Measurements from ENCODE around the gene COX19. TPM values are rescaled to one million over a fixed set of nuclear protein-coding genes. Genes with fewer than 3 reads are reported as not detected.
A peak's percentile ranks its signal among the peaks of the same experiment; 100 is the strongest.

The COX19 gene
- polyA plus RNA-seq, 1 of the 3 experiments (the other 2 are of a cell fraction): 7.6 TPM

GRCh38 chr7:953547-954327 lies 21.6 kb downstream of the COX19 start:
- Histone ChIP-seq H3K27me3 (ENCODE audit: insufficient read depth) (peaks cover 11% of the 10 kb centered on the region; the same call in 1 of the 2 replicates), H3K4me2 (peak overlapping the region; percentile 82), H3K4me3 (ENCODE audit: low read depth in 2 of 2, low read length in 1 of 2) (peak overlapping the region; percentile 42 to 59), H3K36me3 (replicated peaks in 1 of 2; ENCODE audit: control insufficient read depth in 1 of 2, insufficient read depth in 2 of 2, low read length in 1 of 2) (no peaks in the 10 kb centered on the region), H3K79me2 (ENCODE audit: insufficient read depth) (no peaks in the 10 kb centered on the region), H3K4me1 (ENCODE audit: control insufficient read depth in 1 of 2, insufficient read depth in 2 of 2, low read depth in 1 of 2, low read length in 1 of 2) (peaks cover 0 to 4% of the 10 kb centered on the region in 2 experiments; a peak in 1 of 4 replicates), H2AFZ (ENCODE audit: low read depth) (peak overlapping the region; percentile 54; the same call in 1 of the 2 replicates), H3K27ac (ENCODE audit: low read depth in 2 of 2, low read length in 1 of 2) (no peak overlapping the region), H3K9me3 (no peaks in the 10 kb centered on the region), H3K9me2 (no peaks in the 10 kb centered on the region), H3F3A (replicated peaks; ENCODE audit: insufficient read depth) (no peaks in the 10 kb centered on the region), H3K9ac (no peak overlapping the region), H4K20me1 (ENCODE audit: insufficient read depth) (0 out of 2 replicates have a peak, but pooled peaks cover 7% of the 10 kb centered on the region)
- TF ChIP-seq SMC3 (IDR thresholded peaks at IDR 0.05; ENCODE audit: low read depth, low read length): no peak
- TF ChIP-seq, protein P1, sequence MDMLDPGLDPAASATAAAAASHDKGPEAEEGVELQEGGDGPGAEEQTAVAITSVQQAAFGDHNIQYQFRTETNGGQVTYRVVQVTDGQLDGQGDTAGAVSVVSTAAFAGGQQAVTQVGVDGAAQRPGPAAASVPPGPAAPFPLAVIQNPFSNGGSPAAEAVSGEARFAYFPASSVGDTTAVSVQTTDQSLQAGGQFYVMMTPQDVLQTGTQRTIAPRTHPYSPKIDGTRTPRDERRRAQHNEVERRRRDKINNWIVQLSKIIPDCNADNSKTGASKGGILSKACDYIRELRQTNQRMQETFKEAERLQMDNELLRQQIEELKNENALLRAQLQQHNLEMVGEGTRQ (IDR thresholded peaks at IDR 0.05; ENCODE audit: borderline replicate concordance, low read depth, low read length): no peak
- no peak for TF ChIP-seq GATA2 (CRISPR knock-in tag; IDR thresholded peaks at IDR 0.05)
- TF ChIP-seq RCOR1 (IDR thresholded peaks at IDR 0.05; ENCODE audit: low read length): no peak
- TF ChIP-seq TCF12 (IDR thresholded peaks at IDR 0.05): no peak
- no peak for TF ChIP-seq USF1 (IDR thresholded peaks at IDR 0.05; ENCODE audit: borderline replicate concordance, low read depth)
- ChIA-PET POLR2A (interaction anchor here (0.6 to 0.7 kb wide), 2 partner anchors 45 to 91 kb away, joined by 4 to 6 read pairs; partner anchors contain the start of gene GPR146), CTCF (interaction anchor here (0.5 to 11.7 kb wide), 16 partner anchors 9 to 632 kb away, joined by 3 to 99 read pairs (median 4); no protein-coding TSS in a partner anchor)
- WGBS (ENCODE audit: low lambda C conversion rate): 6% methylated on average over 22 of the region's 78 CpGs
- DNase-seq: peak; percentile 88

- WGBS (ENCODE audit: low lambda C conversion rate): 82% methylated on average over 18 of the region's 20 CpGs
- Histone ChIP-seq H3K27ac (ENCODE audit: low read depth in 2 of 2, low read length in 1 of 2) (no peak overlapping the region), H3K27me3 (ENCODE audit: insufficient read depth) (peaks cover 11% of the 10 kb centered on the region; the same call in 1 of the 2 replicates), H3K4me1 (ENCODE audit: control insufficient read depth in 1 of 2, insufficient read depth in 2 of 2, low read depth in 1 of 2, low read length in 1 of 2) (peaks cover 0 to 4% of the 10 kb centered on the region in 2 experiments; a peak in 1 of 4 replicates), H3K9me2 (no peaks in the 10 kb centered on the region), H3K4me2 (peak overlapping the region; percentile 82), H3K36me3 (replicated peaks in 1 of 2; ENCODE audit: control insufficient read depth in 1 of 2, insufficient read depth in 2 of 2, low read length in 1 of 2) (no peaks in the 10 kb centered on the region), H3F3A (replicated peaks; ENCODE audit: insufficient read depth) (no peaks in the 10 kb centered on the region), H3K79me2 (ENCODE audit: insufficient read depth) (no peaks in the 10 kb centered on the region), H4K20me1 (ENCODE audit: insufficient read depth) (0 out of 2 replicates have a peak, but pooled peaks cover 7% of the 10 kb centered on the region), H3K9me3 (no peaks in the 10 kb centered on the region), H2AFZ (ENCODE audit: low read depth) (no peak overlapping the region), H3K4me3 (ENCODE audit: low read depth in 2 of 2, low read length in 1 of 2) (0 out of 4 replicates have a peak overlapping the region, but pooled peaks of 1 of the 2 experiments have one; percentile 59), H3K9ac (no peak overlapping the region)
- POLR2A ChIA-PET: interaction anchor here (0.6 kb wide), 1 partner anchor 44 kb away, joined by 6 read pairs; no protein-coding TSS in a partner anchor
- DNase-seq: peak; percentile 35
- TF ChIP-seq, protein P2, sequence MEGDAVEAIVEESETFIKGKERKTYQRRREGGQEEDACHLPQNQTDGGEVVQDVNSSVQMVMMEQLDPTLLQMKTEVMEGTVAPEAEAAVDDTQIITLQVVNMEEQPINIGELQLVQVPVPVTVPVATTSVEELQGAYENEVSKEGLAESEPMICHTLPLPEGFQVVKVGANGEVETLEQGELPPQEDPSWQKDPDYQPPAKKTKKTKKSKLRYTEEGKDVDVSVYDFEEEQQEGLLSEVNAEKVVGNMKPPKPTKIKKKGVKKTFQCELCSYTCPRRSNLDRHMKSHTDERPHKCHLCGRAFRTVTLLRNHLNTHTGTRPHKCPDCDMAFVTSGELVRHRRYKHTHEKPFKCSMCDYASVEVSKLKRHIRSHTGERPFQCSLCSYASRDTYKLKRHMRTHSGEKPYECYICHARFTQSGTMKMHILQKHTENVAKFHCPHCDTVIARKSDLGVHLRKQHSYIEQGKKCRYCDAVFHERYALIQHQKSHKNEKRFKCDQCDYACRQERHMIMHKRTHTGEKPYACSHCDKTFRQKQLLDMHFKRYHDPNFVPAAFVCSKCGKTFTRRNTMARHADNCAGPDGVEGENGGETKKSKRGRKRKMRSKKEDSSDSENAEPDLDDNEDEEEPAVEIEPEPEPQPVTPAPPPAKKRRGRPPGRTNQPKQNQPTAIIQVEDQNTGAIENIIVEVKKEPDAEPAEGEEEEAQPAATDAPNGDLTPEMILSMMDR (IDR thresholded peaks at IDR 0.05): no peak
- no peak for TF ChIP-seq MEF2A (IDR thresholded peaks at IDR 0.05; ENCODE audit: borderline replicate concordance, low read depth)
- no peak for TF ChIP-seq JUND (IDR thresholded peaks at IDR 0.05)
- TF ChIP-seq, protein P3, sequence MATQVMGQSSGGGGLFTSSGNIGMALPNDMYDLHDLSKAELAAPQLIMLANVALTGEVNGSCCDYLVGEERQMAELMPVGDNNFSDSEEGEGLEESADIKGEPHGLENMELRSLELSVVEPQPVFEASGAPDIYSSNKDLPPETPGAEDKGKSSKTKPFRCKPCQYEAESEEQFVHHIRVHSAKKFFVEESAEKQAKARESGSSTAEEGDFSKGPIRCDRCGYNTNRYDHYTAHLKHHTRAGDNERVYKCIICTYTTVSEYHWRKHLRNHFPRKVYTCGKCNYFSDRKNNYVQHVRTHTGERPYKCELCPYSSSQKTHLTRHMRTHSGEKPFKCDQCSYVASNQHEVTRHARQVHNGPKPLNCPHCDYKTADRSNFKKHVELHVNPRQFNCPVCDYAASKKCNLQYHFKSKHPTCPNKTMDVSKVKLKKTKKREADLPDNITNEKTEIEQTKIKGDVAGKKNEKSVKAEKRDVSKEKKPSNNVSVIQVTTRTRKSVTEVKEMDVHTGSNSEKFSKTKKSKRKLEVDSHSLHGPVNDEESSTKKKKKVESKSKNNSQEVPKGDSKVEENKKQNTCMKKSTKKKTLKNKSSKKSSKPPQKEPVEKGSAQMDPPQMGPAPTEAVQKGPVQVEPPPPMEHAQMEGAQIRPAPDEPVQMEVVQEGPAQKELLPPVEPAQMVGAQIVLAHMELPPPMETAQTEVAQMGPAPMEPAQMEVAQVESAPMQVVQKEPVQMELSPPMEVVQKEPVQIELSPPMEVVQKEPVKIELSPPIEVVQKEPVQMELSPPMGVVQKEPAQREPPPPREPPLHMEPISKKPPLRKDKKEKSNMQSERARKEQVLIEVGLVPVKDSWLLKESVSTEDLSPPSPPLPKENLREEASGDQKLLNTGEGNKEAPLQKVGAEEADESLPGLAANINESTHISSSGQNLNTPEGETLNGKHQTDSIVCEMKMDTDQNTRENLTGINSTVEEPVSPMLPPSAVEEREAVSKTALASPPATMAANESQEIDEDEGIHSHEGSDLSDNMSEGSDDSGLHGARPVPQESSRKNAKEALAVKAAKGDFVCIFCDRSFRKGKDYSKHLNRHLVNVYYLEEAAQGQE (IDR thresholded peaks at IDR 0.05; ENCODE audit: low read depth, low read length): no peak
- TF ChIP-seq EZH2phosphoT487 (IDR thresholded peaks at IDR 0.05; ENCODE audit: borderline replicate concordance, low read depth): no peak
- no peak for TF ChIP-seq RXRA (IDR thresholded peaks at IDR 0.05; ENCODE audit: borderline replicate concordance, low read depth)
- CTCF ChIA-PET: interaction anchor here (0.7 to 11.7 kb wide), 11 partner anchors 10 to 635 kb away, joined by 3 to 99 read pairs (median 4); no protein-coding TSS in a partner anchor
These were observed 22.6 kb downstream of the COX19 start for GRCh38 chr7:952548-953441.
